B cell (primary cell): ENCODE measurements around the gene TCEAL4. TPM values are rescaled to one million over a fixed set of nuclear protein-coding genes. Genes with fewer than 3 reads are reported as not detected.

Experiments
- ATAC-seq: fragments of 200-7000 bp; cut with Tn5 transposase; one replicate; pipeline ENCODE4 v1.10.0; 2021; ENCODE audit warnings: low read depth, mild to moderate bottlenecking, moderate number of reproducible peaks, moderate library complexity
- CTCF ChIA-PET: fragments of 350-600 bp; sonication (Branson Sonifier 250); formaldehyde crosslinking; loops from one replicate; lab custom pipeline; 2021; ENCODE audit warnings: antibody characterized with exemption, inconsistent platforms; lab: Charles Lee
- POLR2A ChIA-PET: fragments of 350-600 bp; sonication (Branson Sonifier 250); formaldehyde crosslinking; loops from one replicate; lab custom pipeline; 2021; ENCODE audit warnings: antibody characterized with exemption; lab: Charles Lee
- DNase-seq: peaks from one replicate; pipeline ENCODE4 v3.0.0; 2013
- H2AFZ ChIP-seq: 2 replicates; pipeline ENCODE4 v1.6.1; 2012; ENCODE audit warnings: mild to moderate bottlenecking, low read depth, low read length; ENCODE audit not compliant: insufficient read depth, poor library complexity, severe bottlenecking
- H3K27ac ChIP-seq, 2 donors: 1 replicate in 1 of 2; 2 replicates in 1 of 2; pipeline ENCODE4 v1.5.1; 2012 to 2013; ENCODE audit warnings: low read length in 2 of 2, mild to moderate bottlenecking in 2 of 2, moderate library complexity in 1 of 2
- H3K27me3 ChIP-seq, 4 experiments: fragments of 200-600 bp in 1 of 4; sonication (generic) in 1 of 4; replicated peaks in 1 of 4; 1 replicate in 2 of 4; 2 replicates in 2 of 4; pipeline versions ENCODE4 v1.6.1 to v1.7.0; 2013 to 2016; ENCODE audit warnings: low read length in 3 of 4, mild to moderate bottlenecking in 2 of 4, mixed read lengths in 1 of 4, moderate library complexity in 1 of 4; ENCODE audit not compliant: insufficient read depth in 4 of 4, control insufficient read depth in 3 of 4; ENCODE audit errors: control extremely low read depth in 1 of 4
- H3K36me3 ChIP-seq, 2 experiments: replicated peaks in 1 of 2; 1 replicate in 1 of 2; 2 replicates in 1 of 2; pipeline versions ENCODE4 v1.6.1 to v1.7.1; 2013; ENCODE audit warnings: low read length in 1 of 2; ENCODE audit not compliant: insufficient read depth in 2 of 2, control insufficient read depth in 1 of 2; ENCODE audit errors: control extremely low read depth in 1 of 2, extremely low read depth in 1 of 2
- H3K4me1 ChIP-seq, 2 donors: fragments of 200-600 bp in 1 of 2; sonication (generic) in 1 of 2; 1 replicate in 1 of 2; 2 replicates in 1 of 2; pipeline versions ENCODE4 v1.5.1 to v1.6.1; 2013 to 2017; ENCODE audit warnings: low read length in 2 of 2; ENCODE audit not compliant: control insufficient read depth in 2 of 2, insufficient read depth in 2 of 2
- H3K4me2 ChIP-seq: replicated peaks from 2 replicates; pipeline ENCODE3; 2012; ENCODE audit warnings: mild to moderate bottlenecking, low read depth, low read length; ENCODE audit not compliant: poor library complexity, severe bottlenecking
- H3K4me3 ChIP-seq, 5 experiments: fragments of 200-600 bp in 1 of 5; sonication (generic) in 1 of 5; 1 replicate in 3 of 5; 2 replicates in 2 of 5; pipeline versions ENCODE4 v1.5.1 to v1.7.0; 2011 to 2016; ENCODE audit warnings: low read length in 4 of 5, mild to moderate bottlenecking in 4 of 5, low read depth in 2 of 5, control low read depth in 1 of 5, moderate library complexity in 1 of 5; ENCODE audit not compliant: insufficient read depth in 1 of 5; ENCODE audit errors: control extremely low read depth in 1 of 5, extremely low read depth in 1 of 5
- H3K79me2 ChIP-seq: fragments of 200-600 bp; sonication (generic); one replicate; pipeline ENCODE4 v1.6.0; 2016; ENCODE audit warnings: low read length; ENCODE audit not compliant: control insufficient read depth, insufficient read depth
- H3K9ac ChIP-seq: fragments of 200-600 bp; sonication (generic); 2 replicates; pipeline ENCODE4 v1.6.1; 2017; ENCODE audit warnings: mild to moderate bottlenecking, low read length, moderate library complexity
- H3K9me3 ChIP-seq, 3 donors: one replicate each; pipeline versions ENCODE4 v1.6.1 to v1.7.1; 2013; ENCODE audit warnings: low read length in 2 of 3; ENCODE audit not compliant: control insufficient read depth in 2 of 3, insufficient read depth in 1 of 3; ENCODE audit errors: control extremely low read depth in 1 of 3
- H4K20me1 ChIP-seq: 2 replicates; pipeline ENCODE4 v1.6.0; 2012; ENCODE audit warnings: mild to moderate bottlenecking, low read length; ENCODE audit not compliant: insufficient read depth, control insufficient read depth, poor library complexity, severe bottlenecking
- H3K27ac Mint-ChIP-seq: one replicate; pipeline ENCODE4 v1.8.0; 2021; ENCODE audit warnings: mixed read lengths
- H3K27me3 Mint-ChIP-seq: one replicate; pipeline ENCODE4 v1.8.0; 2021; ENCODE audit warnings: mixed read lengths
- H3K4me1 Mint-ChIP-seq: one replicate; pipeline ENCODE4 v1.8.0; 2021; ENCODE audit warnings: mixed read lengths
- H3K4me3 Mint-ChIP-seq: one replicate; pipeline ENCODE4 v1.8.0; 2021; ENCODE audit warnings: mixed read lengths
- H3K9me3 Mint-ChIP-seq: one replicate; pipeline ENCODE4 v1.8.0; 2022; ENCODE audit warnings: mixed read lengths; ENCODE audit not compliant: insufficient read depth
- EZH2 ChIP-seq: IDR thresholded peaks from 2 replicates; pipeline ENCODE4 v1.6.1; 2012; ENCODE audit warnings: borderline replicate concordance, low read depth, mild to moderate bottlenecking, moderate library complexity, low read length; ENCODE audit not compliant: insufficient read depth, poor library complexity, severe bottlenecking
- whole genome bisulfite sequencing: methylation state at CpG from one replicate; pipeline ENCODE4 v1.1.5; 2013; ENCODE audit warnings: missing lambda C conversion rate; ENCODE audit not compliant: insufficient coverage; 5-methylcytosine and 5-hydroxymethylcytosine counted together
- intact Hi-C: fragments of 100-400 bp; cut with micrococcal nuclease; formaldehyde crosslinking; loops from one replicate; pipeline ENCODE4 v1.10.0; 2022
- polyA plus RNA-seq: library from polyadenylated mRNA; depleted of rRNA; stranded (reverse); fragments of >200 nt; gene quantifications from 2 replicates; pipeline ENCODE4 v1.2.3, GENCODE V29; 2012
- total RNA-seq, 2 donors: library from RNA; stranded (reverse); fragments of 120-200 nt in 1 of 2; gene quantifications; 1 replicate in 1 of 2; 2 replicates in 1 of 2; pipeline versions ENCODE4 v1.2.3 to v1.2.4, GENCODE V29; 2013 to 2022
- TF ChIP-seq, protein P1 (sequence below): fragments of 200-600 bp; IDR thresholded peaks from one replicate; pipeline ENCODE4 v1.8.0; 2022; ENCODE audit warnings: antibody characterized with exemption, mild to moderate bottlenecking

TCEAL4 gene
- total and polyA plus RNA-seq, 2 donors (not counting 1 experiment from before 2014, with no cell fraction given) = 3.0 to 23.1 TPM

DNA sequence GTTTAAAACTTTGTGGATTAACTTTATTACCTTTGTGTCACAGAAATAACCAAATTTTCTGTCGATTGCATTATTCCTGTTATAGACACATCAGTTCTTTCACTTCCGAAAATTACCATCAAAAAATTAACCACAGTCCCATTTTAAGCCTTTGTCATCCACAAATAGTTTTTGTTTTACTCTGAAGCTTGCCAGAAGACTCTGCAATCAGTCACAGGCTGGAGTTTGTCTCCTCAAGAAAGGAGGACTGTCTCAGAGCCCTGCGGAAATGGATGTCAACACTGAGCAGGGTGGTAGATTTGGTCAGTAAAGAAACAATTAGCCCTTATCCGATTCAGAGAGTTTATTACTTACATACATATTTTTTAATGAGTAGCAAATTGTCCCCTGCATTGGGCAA, 20.1 kb upstream of the TCEAL4 start:
- ATAC-seq = no peak
- Histone ChIP-seq H3K4me1 (no peaks in the 10 kb centered on the region), H3K9ac (no peak overlapping the region), H3K9me3 (no peaks in the 10 kb centered on the region), H3K36me3 (no peaks in the 10 kb centered on the region), H3K27me3 (peaks cover 0 to 2% (median 0%) of the 10 kb centered on the region in 4 experiments), H3K4me2 (no peak overlapping the region), H4K20me1 (no peaks in the 10 kb centered on the region), H3K79me2 (no peaks in the 10 kb centered on the region), H3K27ac (no peak overlapping the region), H3K4me3 (no peak overlapping the region), H2AFZ (no peak overlapping the region)
- no peaks in the 10 kb centered on the region for H3K27me3 Mint-ChIP-seq
- ChIA-PET POLR2A (no interaction called here), CTCF (no interaction called here)
- H3K4me3 Mint-ChIP-seq = no peak overlapping the region
- no peak overlapping the region for H3K27ac Mint-ChIP-seq
- no CpG with 5 or more reads among the region's 4 CpGs for WGBS
- intact Hi-C loops = no loop called here
- TF ChIP-seq EZH2 = no peak
- TF ChIP-seq, protein P1, sequence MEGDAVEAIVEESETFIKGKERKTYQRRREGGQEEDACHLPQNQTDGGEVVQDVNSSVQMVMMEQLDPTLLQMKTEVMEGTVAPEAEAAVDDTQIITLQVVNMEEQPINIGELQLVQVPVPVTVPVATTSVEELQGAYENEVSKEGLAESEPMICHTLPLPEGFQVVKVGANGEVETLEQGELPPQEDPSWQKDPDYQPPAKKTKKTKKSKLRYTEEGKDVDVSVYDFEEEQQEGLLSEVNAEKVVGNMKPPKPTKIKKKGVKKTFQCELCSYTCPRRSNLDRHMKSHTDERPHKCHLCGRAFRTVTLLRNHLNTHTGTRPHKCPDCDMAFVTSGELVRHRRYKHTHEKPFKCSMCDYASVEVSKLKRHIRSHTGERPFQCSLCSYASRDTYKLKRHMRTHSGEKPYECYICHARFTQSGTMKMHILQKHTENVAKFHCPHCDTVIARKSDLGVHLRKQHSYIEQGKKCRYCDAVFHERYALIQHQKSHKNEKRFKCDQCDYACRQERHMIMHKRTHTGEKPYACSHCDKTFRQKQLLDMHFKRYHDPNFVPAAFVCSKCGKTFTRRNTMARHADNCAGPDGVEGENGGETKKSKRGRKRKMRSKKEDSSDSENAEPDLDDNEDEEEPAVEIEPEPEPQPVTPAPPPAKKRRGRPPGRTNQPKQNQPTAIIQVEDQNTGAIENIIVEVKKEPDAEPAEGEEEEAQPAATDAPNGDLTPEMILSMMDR = no peak
- peaks cover 1% of the 10 kb centered on the region for H3K4me1 Mint-ChIP-seq
- no peak for DNase-seq
- H3K9me3 Mint-ChIP-seq = no peaks in the 10 kb centered on the region

DNA sequence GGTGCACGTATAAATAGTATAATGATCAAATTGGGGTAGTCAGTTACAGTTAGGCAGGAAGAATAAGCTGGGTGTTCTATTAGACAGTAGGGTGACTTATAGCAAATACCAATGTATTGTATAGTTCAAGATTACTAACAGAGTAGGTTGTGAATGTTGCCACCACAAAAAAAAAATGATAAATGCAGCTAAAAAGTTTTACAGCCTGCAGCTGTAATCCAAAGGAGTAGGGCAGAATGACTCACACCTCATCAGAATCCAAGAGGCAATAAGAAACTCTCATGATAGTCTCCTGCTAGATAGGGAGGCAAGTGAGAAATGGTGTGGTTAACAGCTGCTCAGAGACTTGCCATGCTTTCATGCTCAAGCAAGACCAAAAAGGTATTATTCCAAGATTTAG, 19.6 kb upstream of the TCEAL4 start:
- Mint-ChIP-seq H3K9me3 (no peaks in the 10 kb centered on the region), H3K27ac (no peak overlapping the region), H3K27me3 (no peaks in the 10 kb centered on the region), H3K4me1 (peaks cover 1% of the 10 kb centered on the region), H3K4me3 (no peak overlapping the region)
- no peak overlapping the region for H2AFZ ChIP-seq
- H3K4me2 ChIP-seq = no peak overlapping the region
- ChIA-PET CTCF (no interaction called here), POLR2A (no interaction called here)
- no CpG with 5 or more reads among the region's 1 CpG for WGBS
- ATAC-seq = no peak
- H3K27ac ChIP-seq = no peak overlapping the region
- no peak overlapping the region for H3K4me3 ChIP-seq
- H3K9me3 ChIP-seq = no peaks in the 10 kb centered on the region
- no peaks in the 10 kb centered on the region for H3K79me2 ChIP-seq
- no peak for DNase-seq
- intact Hi-C loops = no loop called here
- no peaks in the 10 kb centered on the region for H4K20me1 ChIP-seq
- no peaks in the 10 kb centered on the region for H3K4me1 ChIP-seq
- H3K9ac ChIP-seq = no peak overlapping the region
- TF ChIP-seq EZH2 = no peak
- TF ChIP-seq, protein P1 = no peak
- peaks cover 0 to 2% (median 0%) of the 10 kb centered on the region in 4 experiments for H3K27me3 ChIP-seq
- H3K36me3 ChIP-seq = no peaks in the 10 kb centered on the region
